ENCODE results near the gene TPMT.

Gene TPMT

DNA sequence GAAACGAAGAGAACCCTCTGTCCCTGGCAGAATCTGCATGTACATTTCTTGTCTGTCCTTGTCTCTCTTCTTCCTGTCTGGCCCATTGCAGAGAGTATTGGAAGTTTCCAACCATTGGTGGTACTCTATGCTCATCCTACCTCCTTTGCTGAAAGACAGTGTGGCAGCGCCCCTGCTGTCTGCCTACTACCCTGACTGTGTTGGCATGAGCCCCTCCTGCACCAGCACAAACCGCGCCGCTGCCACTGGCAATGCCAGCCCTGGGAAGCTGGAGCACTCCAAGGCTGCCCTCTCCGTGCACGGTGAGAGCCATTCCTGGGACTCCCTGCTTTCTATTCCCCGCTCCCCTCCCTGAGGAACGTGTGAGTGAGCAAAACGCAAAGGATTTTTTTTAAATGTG lies 32.8 kb upstream of the TPMT start:
- no peak for TF ChIP-seq CEBPB (IDR thresholded peaks at IDR 0.05)
- TF ChIP-seq FOXM1 (IDR thresholded peaks at IDR 0.05; ENCODE audit: borderline replicate concordance, low read depth): no peak
- no peak for TF ChIP-seq RAD21 (IDR thresholded peaks at IDR 0.05; ENCODE audit: low read depth)
- TF ChIP-seq YY1 (IDR thresholded peaks at IDR 0.05; ENCODE audit: low read depth): no peak
- TF ChIP-seq TEAD4 (IDR thresholded peaks at IDR 0.05): no peak
- TF ChIP-seq, protein P1, sequence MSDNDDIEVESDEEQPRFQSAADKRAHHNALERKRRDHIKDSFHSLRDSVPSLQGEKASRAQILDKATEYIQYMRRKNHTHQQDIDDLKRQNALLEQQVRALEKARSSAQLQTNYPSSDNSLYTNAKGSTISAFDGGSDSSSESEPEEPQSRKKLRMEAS (IDR thresholded peaks at IDR 0.05): no peak
- TF ChIP-seq TAF1 (IDR thresholded peaks at IDR 0.05; ENCODE audit: low read depth): no peak
- TF ChIP-seq, protein P2, sequence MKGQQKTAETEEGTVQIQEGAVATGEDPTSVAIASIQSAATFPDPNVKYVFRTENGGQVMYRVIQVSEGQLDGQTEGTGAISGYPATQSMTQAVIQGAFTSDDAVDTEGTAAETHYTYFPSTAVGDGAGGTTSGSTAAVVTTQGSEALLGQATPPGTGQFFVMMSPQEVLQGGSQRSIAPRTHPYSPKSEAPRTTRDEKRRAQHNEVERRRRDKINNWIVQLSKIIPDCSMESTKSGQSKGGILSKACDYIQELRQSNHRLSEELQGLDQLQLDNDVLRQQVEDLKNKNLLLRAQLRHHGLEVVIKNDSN (IDR thresholded peaks at IDR 0.05): no peak
- no peak for TF ChIP-seq EGR1 (IDR thresholded peaks at IDR 0.05)

DNA sequence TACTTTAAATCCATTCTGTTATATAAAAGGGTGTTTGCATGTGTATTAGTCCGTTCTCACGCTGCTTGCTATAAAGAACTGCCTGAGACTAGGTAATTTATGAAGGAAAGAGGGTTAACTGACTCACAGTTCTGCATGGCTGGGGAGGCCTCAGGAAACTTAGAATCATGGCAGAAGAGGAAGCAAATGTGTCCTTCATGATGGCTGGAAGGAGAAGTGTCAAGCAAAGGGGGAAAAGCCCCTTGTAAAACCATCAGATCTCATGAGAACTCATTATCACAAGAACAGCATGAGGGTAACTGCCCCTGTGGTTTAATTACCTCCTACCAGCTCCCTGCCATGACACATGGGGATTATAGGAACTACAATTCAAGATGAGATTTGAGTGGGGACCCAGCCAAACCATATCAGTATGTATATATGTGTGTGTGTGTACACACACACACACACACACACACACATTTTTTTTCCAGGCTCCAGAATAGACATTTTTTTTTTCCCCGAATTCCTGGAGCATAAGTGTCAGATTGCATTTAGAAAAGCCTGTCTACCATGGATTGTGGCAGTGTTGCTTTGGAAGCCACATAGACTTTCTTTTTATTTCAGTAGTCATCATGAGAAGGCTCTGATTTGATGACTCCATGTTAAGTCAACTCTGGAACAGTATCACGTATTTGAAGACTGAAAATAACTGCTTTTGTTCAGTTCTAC lies 31.8 kb upstream of the TPMT start:
- no peak for TF ChIP-seq FOXM1 (IDR thresholded peaks at IDR 0.05; ENCODE audit: borderline replicate concordance, low read depth)
- TF ChIP-seq ZBTB7A (IDR thresholded peaks at IDR 0.05; ENCODE audit: low read depth): no peak
- no peak for TF ChIP-seq TCF12 (IDR thresholded peaks at IDR 0.05; ENCODE audit: low read depth)
- TF ChIP-seq RAD21 (IDR thresholded peaks at IDR 0.05; ENCODE audit: low read depth): no peak
- no peak for TF ChIP-seq EP300 (IDR thresholded peaks at IDR 0.05; ENCODE audit: borderline replicate concordance)
- no peak for TF ChIP-seq CEBPB (IDR thresholded peaks at IDR 0.05)
- TF ChIP-seq, protein P2 (IDR thresholded peaks at IDR 0.05): no peak
- no peak for TF ChIP-seq EGR1 (IDR thresholded peaks at IDR 0.05)
- TF ChIP-seq TAF1 (IDR thresholded peaks at IDR 0.05; ENCODE audit: low read depth): no peak
- no peak for TF ChIP-seq NFIC (IDR thresholded peaks at IDR 0.05)

DNA sequence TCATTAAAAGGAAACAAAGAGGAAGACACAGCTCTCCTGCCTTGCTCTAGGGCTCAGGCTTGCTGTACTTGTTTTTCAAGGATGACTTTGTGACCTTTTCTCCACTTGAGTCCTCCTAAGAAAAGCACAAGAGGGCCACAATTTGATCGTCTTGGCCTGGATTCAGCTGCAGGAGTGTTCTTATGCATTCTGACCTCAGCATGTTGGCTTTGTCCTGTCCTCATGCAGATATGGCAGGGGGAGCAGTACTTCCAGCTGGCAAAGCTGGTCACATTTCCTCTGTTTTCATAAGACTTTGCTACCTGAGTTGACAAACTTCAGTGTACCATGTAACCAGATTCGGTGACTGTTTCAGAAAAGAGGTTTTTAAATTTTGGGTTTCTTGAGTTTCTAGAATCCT lies 31.2 kb upstream of the TPMT start:
- no peak for TF ChIP-seq TAF1 (IDR thresholded peaks at IDR 0.05; ENCODE audit: low read depth)
- no peak for TF ChIP-seq NFIC (IDR thresholded peaks at IDR 0.05)
- no peak for TF ChIP-seq EP300 (IDR thresholded peaks at IDR 0.05; ENCODE audit: borderline replicate concordance)
- no peak for TF ChIP-seq EGR1 (IDR thresholded peaks at IDR 0.05)
- no peak for TF ChIP-seq TCF12 (IDR thresholded peaks at IDR 0.05; ENCODE audit: low read depth)
- no peak for TF ChIP-seq CREB1 (IDR thresholded peaks at IDR 0.05; ENCODE audit: low read depth)
- TF ChIP-seq CEBPB (IDR thresholded peaks at IDR 0.05): no peak
- TF ChIP-seq, protein P3, sequence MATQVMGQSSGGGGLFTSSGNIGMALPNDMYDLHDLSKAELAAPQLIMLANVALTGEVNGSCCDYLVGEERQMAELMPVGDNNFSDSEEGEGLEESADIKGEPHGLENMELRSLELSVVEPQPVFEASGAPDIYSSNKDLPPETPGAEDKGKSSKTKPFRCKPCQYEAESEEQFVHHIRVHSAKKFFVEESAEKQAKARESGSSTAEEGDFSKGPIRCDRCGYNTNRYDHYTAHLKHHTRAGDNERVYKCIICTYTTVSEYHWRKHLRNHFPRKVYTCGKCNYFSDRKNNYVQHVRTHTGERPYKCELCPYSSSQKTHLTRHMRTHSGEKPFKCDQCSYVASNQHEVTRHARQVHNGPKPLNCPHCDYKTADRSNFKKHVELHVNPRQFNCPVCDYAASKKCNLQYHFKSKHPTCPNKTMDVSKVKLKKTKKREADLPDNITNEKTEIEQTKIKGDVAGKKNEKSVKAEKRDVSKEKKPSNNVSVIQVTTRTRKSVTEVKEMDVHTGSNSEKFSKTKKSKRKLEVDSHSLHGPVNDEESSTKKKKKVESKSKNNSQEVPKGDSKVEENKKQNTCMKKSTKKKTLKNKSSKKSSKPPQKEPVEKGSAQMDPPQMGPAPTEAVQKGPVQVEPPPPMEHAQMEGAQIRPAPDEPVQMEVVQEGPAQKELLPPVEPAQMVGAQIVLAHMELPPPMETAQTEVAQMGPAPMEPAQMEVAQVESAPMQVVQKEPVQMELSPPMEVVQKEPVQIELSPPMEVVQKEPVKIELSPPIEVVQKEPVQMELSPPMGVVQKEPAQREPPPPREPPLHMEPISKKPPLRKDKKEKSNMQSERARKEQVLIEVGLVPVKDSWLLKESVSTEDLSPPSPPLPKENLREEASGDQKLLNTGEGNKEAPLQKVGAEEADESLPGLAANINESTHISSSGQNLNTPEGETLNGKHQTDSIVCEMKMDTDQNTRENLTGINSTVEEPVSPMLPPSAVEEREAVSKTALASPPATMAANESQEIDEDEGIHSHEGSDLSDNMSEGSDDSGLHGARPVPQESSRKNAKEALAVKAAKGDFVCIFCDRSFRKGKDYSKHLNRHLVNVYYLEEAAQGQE (IDR thresholded peaks at IDR 0.05; ENCODE audit: low read depth): no peak
- TF ChIP-seq, protein P2 (IDR thresholded peaks at IDR 0.05): no peak
- no peak for TF ChIP-seq ZBTB7A (IDR thresholded peaks at IDR 0.05; ENCODE audit: low read depth)
- TF ChIP-seq, protein P1 (IDR thresholded peaks at IDR 0.05): no peak
- no peak for TF ChIP-seq RAD21 (IDR thresholded peaks at IDR 0.05; ENCODE audit: low read depth)
- TF ChIP-seq YY1 (IDR thresholded peaks at IDR 0.05; ENCODE audit: low read depth): no peak
- no peak for TF ChIP-seq FOXM1 (IDR thresholded peaks at IDR 0.05; ENCODE audit: borderline replicate concordance, low read depth)
- no peak for TF ChIP-seq TEAD4 (IDR thresholded peaks at IDR 0.05)

DNA sequence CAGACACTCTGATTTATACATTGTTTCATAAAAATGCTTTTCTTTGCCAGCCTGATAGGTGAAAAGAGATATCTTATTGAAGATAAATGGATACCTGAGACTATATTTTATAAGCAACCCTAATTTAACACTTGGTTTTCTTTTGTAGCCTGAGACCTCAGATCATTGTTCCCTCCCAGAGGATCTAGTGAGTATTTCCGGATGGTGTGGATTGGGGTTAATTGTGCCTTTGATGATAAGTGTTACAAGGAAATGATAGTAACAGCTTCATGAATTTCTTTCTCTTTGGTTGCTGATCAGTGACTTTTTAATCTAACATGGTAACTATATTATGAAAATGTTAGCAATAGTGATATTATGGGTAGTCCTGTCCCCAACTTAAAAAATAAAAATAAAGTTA lies 30.7 kb upstream of the TPMT start:
- TF ChIP-seq, protein P1 (IDR thresholded peaks at IDR 0.05): no peak
- TF ChIP-seq, protein P2 (IDR thresholded peaks at IDR 0.05): no peak
- TF ChIP-seq CEBPB (IDR thresholded peaks at IDR 0.05): no peak
- TF ChIP-seq EP300 (IDR thresholded peaks at IDR 0.05; ENCODE audit: borderline replicate concordance): no peak
- no peak for TF ChIP-seq TAF1 (IDR thresholded peaks at IDR 0.05; ENCODE audit: low read depth)
- no peak for TF ChIP-seq CREB1 (IDR thresholded peaks at IDR 0.05; ENCODE audit: low read depth)
- TF ChIP-seq EGR1 (IDR thresholded peaks at IDR 0.05): no peak
- no peak for TF ChIP-seq YY1 (IDR thresholded peaks at IDR 0.05; ENCODE audit: low read depth)
- TF ChIP-seq ZBTB7A (IDR thresholded peaks at IDR 0.05; ENCODE audit: low read depth): no peak
- TF ChIP-seq RAD21 (IDR thresholded peaks at IDR 0.05; ENCODE audit: low read depth): no peak
- no peak for TF ChIP-seq NFIC (IDR thresholded peaks at IDR 0.05)
- no peak for TF ChIP-seq TCF12 (IDR thresholded peaks at IDR 0.05; ENCODE audit: low read depth)
- TF ChIP-seq TEAD4 (IDR thresholded peaks at IDR 0.05): no peak
- TF ChIP-seq, protein P3 (IDR thresholded peaks at IDR 0.05; ENCODE audit: low read depth): no peak
- TF ChIP-seq FOXM1 (IDR thresholded peaks at IDR 0.05; ENCODE audit: borderline replicate concordance, low read depth): no peak
